ENCODE results near the gene IFITM5.

GRCh38 chr11:281486-282161 lies 17.7 kb downstream of the IFITM5 start:
- TF ChIP-seq POLR2AphosphoS5 (IDR thresholded peaks at IDR 0.05): no peak
- no peak for TF ChIP-seq POLR2A (IDR thresholded peaks at IDR 0.05)
- no peak for TF ChIP-seq EP300 (IDR thresholded peaks at IDR 0.05)
